ENCODE measurements around the gene SUSD1. TPM values are rescaled to one million over a fixed set of nuclear protein-coding genes. Genes with fewer than 3 reads are reported as not detected.

SUSD1 gene
- total RNA-seq, 1 donor from 2014 or later, result 41.1 TPM

GRCh38 chr9:112110777-112111113 lies 64.4 kb downstream of the SUSD1 start:
- Mint-ChIP-seq H3K36me3 (ENCODE audit: insufficient read depth) (peaks cover 22% of the 10 kb centered on the region), H3K9me3 (ENCODE audit: low read depth) (no peaks in the 10 kb centered on the region), H3K4me3 (ENCODE audit: low read depth) (no peak overlapping the region), H3K27ac (no peak overlapping the region), H3K27me3 (no peaks in the 10 kb centered on the region), H3K4me1 (ENCODE audit: low read depth) (peaks cover 12% of the 10 kb centered on the region)
- DNase-seq (ENCODE audit: low spot score, unreplicated experiment), result no peak
- TF ChIP-seq CTCF (IDR thresholded peaks at IDR 0.05; ENCODE audit: unreplicated experiment), result no peak

GRCh38 chr9:112110094-112110776 lies 64.9 kb downstream of the SUSD1 start:
- TF ChIP-seq CTCF (IDR thresholded peaks at IDR 0.05; ENCODE audit: unreplicated experiment), result no peak
- peaks cover 23% of the 10 kb centered on the region for H3K36me3 Mint-ChIP-seq (ENCODE audit: insufficient read depth)
- H3K4me1 Mint-ChIP-seq (ENCODE audit: low read depth), result peaks cover 10% of the 10 kb centered on the region
- DNase-seq (ENCODE audit: low spot score, unreplicated experiment), result no peak
- peak overlapping the region; percentile 56 for H3K27ac Mint-ChIP-seq
- H3K9me3 Mint-ChIP-seq (ENCODE audit: low read depth), result no peaks in the 10 kb centered on the region
- H3K27me3 Mint-ChIP-seq, result no peaks in the 10 kb centered on the region
- H3K4me3 Mint-ChIP-seq (ENCODE audit: low read depth), result no peak overlapping the region

GRCh38 chr9:112104901-112105300 lies 70.2 kb downstream of the SUSD1 start:
- no peak for TF ChIP-seq CTCF (IDR thresholded peaks at IDR 0.05; ENCODE audit: unreplicated experiment)
- DNase-seq (ENCODE audit: low spot score, unreplicated experiment), result no peak
- H3K27me3 Mint-ChIP-seq, result no peaks in the 10 kb centered on the region
- H3K9me3 Mint-ChIP-seq (ENCODE audit: low read depth), result no peaks in the 10 kb centered on the region
- H3K27ac Mint-ChIP-seq, result no peak overlapping the region
- H3K4me1 Mint-ChIP-seq (ENCODE audit: low read depth), result peaks cover 3% of the 10 kb centered on the region
- H3K4me3 Mint-ChIP-seq (ENCODE audit: low read depth), result no peak overlapping the region
- H3K36me3 Mint-ChIP-seq (ENCODE audit: insufficient read depth), result peaks cover 24% of the 10 kb centered on the region

- Mint-ChIP-seq H3K9me3 (ENCODE audit: low read depth) (no peaks in the 10 kb centered on the region), H3K36me3 (ENCODE audit: insufficient read depth) (peaks cover 25% of the 10 kb centered on the region), H3K4me3 (ENCODE audit: low read depth) (no peak overlapping the region), H3K27me3 (no peaks in the 10 kb centered on the region), H3K27ac (peak overlapping the region; percentile 51), H3K4me1 (ENCODE audit: low read depth) (peaks cover 2% of the 10 kb centered on the region)
- DNase-seq (ENCODE audit: low spot score, unreplicated experiment), result no peak
- TF ChIP-seq CTCF (IDR thresholded peaks at IDR 0.05; ENCODE audit: unreplicated experiment), result no peak
Observed at GRCh38 chr9:112104401-112104800, 70.7 kb downstream of the SUSD1 start.

GRCh38 chr9:112103405-112103804 lies 71.7 kb downstream of the SUSD1 start:
- H3K4me3 Mint-ChIP-seq (ENCODE audit: low read depth), result no peak overlapping the region
- TF ChIP-seq CTCF (IDR thresholded peaks at IDR 0.05; ENCODE audit: unreplicated experiment), result no peak
- peaks cover under 1% of the 10 kb centered on the region for H3K4me1 Mint-ChIP-seq (ENCODE audit: low read depth)
- peaks cover 22% of the 10 kb centered on the region for H3K36me3 Mint-ChIP-seq (ENCODE audit: insufficient read depth)
- DNase-seq (ENCODE audit: low spot score, unreplicated experiment), result no peak
- H3K27me3 Mint-ChIP-seq, result no peaks in the 10 kb centered on the region
- no peak overlapping the region for H3K27ac Mint-ChIP-seq
- no peaks in the 10 kb centered on the region for H3K9me3 Mint-ChIP-seq (ENCODE audit: low read depth)

Measured in progenitor cell of endocrine pancreas (in vitro differentiated cells).